ENCODE results near the gene ROR2.
A peak's percentile ranks its signal among the peaks of the same experiment; 100 is the strongest.

The ROR2 gene

DNA sequence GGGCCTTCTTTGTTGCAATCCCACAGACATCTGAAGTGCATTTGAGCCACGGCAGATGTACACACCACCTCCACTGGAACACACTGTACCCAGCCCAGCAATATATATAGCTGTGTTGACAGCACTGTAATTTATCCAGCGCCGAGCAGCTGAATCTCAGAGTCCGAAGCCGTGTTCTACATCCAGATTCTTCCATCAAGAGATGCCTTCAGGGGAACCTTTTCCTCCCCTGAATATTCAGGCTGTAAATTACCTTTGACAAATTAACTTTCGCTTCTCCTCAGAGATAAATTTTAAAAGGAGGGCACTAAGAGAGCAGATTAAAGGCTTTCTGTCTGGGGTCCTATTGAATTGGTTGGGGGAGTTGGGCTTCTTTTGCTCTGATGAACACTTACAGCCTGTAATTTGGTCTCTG is 76.4 kb downstream of the ROR2 start:
- DNase-seq (ENCODE audit: low spot score), result no peak

DNA sequence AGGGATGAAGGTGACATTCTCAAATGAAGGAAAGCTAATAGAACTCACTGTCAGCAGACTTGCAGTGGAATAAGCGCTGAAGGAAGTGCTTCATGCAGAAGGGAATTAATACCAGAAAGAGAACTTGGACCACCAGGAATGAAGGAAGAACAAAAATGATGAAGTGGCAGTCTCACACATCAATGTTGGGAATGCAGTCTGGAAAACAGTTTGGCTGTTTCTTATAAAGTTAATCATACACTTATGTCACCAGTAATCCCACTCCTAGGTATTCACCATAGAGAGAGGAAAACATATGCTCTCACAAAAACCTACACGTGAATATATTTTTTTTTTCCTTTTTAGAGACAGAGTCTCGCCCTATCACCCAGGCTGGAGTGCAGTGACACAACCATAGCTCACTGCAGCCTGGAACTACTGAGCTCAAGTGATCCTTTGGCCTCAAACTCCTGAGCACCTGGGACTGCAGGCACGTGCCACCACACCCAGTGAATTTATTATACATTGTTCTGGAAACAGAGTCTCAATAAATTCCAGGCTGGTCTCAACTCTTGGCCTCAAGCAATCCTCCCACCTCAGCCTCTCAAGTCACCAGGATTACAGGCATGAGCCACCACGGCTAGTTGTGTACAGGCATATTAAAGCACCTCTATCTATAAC is 81.2 kb downstream of the ROR2 start:
- DNase-seq (ENCODE audit: low spot score), result no peak

DNA sequence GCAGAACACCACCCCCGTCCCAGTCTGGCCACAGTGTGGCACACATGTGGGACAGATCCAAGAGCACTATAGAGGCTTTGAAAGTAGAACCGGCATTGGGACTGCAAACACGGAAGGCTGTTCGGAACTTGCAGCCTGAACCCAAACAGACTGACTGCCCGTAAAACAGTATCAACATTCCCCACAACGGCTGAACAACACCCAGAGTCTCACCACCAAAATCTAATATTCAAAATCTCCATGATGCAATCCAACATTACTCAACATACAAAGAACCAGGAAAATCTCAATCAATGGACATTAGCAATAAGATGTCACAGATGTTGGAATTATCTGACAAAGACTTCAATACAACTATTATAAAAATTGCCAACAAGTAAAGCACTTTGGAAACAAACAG is 82.3 kb downstream of the ROR2 start:
- DNase-seq (ENCODE audit: low spot score), result no peak

DNA sequence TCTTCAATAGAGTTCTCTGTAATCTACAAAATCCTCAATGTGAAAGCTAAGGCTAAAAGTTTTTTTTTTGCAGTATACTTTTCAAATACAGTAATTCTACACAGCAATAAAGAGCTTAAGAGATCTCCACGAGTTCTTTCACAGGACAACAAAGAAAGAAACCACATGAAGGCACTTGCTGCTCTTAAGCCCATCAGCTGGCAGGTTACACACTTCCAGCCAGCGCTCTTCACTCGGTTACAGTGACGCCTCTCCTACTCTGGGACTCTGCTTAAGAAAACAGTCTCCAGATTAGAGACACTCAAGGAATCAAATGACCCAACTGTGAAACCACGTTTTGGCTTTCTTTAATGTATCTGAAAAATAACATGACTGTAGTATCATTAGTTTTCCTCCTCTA is 85.0 kb downstream of the ROR2 start:
- no peak for DNase-seq (ENCODE audit: low spot score)

DNA sequence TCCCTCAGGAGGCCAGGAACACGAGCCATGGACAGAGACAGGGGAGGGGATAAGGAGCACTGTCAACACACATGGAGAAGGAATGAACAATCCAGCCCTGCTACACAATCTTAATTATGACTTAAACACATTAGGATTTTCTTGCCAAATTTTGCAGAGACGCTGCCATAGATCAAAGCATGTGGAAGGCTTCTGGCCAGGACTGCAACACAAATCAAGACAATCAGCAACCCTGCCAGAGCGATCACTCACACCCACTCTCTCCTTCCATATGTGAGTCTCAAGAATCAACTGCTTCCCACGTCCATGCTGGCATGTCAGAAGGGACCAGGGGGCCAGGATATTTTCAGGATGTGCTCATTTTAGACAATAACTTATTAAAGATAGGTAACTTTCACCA is 85.6 kb downstream of the ROR2 start:
- no peak for DNase-seq (ENCODE audit: low spot score)

DNA sequence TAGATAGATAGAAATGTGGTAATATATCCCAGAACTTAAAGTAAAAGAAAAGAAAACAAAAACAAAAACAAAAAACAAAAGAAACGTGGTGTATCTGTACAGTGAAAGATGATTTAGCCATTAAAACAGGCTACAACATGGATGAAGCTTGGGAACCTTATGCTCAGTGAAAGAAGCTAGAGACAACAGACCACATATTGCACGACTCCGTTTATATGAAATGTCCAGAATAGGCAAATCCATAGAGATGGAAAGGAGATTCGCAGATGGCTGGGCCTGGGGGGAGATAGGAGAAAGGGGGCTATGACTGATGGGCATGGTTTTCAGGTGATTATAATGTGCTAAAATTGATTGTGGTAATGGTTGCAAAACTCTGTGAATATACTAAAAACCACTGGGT is 86.6 kb downstream of the ROR2 start:
- no peak for DNase-seq (ENCODE audit: low spot score)

DNA sequence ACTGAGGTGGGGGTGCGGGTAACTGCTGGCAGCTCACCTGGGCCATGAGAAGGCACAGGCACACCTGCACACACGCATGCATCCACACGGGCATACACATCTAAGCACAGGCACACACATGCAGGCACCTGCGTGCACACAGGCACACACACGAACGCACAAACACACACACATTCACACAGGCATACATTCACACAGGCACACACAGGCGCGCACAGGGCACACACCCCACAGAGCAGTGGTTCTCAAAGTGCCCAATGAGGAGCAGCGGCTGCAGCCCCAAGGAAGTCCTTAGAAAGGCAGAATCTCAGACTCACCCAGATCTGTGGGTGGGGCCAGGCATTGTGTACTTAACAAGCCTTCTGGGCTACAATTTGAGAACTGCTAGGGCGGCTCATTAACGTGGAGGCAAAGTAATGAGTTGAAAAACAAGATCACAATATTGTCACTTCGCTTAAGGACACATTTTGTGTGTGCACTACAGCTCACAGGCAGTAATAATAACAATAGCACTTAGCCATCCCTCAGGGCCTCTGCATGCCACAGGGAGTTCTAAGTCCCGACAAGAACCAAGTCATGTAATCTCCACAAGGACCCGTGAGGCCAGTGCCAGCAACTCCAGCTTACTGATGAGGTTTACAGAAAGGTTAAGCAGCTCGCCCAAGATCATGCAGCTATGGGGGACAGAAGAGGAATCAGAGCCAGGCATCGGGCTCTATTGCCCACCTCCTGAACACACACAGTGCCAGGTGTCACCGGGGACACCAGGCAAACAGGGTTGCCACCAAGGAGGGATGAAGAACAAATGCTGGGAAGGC is 91.6 kb downstream of the ROR2 start:
- DNase-seq (ENCODE audit: low spot score), result no peak

DNA sequence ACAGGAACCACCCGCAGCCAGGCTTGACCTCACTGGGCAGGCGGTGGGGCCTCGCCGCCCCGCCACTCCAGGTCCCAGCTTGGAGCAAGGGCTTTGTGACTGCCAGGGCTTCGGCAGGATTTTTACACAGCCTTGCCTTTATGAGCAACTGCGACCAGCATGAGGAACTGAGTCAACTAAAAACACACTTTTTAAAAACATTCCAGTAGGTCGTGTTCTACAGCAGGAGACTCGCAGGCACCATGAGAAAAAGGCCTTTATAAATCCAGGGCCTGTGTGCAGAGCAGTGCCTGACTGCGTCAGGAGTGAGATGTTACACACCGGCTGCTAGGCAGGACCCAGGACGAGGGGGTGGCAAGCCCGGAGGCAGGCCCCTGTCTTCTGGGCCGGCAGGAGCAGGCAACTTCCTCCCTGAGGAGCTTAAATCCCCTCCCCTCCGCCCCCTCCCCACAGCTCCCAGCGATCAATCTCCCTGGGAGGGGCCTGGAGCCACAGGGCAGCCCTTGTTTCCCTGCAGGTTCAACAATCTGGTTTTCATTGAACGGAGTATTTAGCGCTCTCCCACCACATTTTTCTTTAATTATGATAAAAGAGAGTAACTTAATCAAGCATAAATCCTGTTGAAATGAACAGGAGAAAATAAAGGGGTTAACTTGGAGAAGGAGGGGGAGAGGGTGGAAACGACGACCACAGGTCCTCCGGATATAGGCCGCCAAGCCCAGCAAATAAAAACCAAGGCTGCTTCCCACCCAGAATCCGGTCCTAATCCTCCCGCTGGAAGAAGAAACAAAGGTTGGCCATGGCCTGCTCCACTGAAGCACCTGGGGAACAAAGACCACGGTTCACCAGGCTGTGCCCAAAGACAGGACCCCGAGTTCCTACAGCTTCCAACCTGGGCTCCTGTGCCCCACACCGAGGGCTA is 92.5 kb downstream of the ROR2 start:
- DNase-seq (ENCODE audit: low spot score), result no peak

DNA sequence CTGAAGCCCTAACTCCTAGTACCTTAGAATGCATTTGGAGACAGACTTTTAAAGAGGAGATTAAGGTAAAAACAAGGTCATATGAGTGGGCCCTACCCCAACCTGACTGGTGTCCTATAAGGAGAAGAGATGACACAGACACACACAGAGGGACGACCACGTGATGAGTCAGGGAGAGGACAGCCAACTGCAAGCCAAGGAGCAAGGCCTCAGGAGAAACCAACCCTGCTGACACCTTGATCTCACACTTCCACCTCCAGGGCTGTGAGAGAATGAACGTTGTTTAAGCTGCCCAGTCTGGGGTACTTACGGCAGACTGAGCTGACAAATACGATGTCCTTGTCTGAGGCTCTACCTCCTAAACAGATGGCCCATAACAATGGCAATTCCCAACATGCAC is 93.6 kb downstream of the ROR2 start:
- DNase-seq (ENCODE audit: low spot score), result no peak

DNA sequence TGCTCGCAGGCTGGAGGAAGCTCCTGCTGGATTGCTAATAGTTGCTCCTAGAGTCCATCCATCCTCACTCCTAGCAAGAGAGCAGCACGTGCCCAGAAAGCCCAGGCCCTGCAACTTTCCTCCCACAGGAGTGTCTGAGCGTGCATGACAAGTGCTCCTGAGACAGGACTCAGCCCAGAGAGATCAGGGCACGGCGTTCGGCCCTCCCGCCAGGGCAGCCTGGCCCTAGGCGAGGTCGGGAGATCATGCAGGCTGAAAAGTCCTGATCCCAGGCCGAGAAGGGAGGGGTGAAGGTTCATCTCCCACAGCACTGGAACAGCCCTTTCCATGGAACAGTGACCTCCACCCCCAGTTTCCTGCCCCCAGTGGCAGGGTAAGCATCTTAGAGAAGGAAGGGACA is 94.8 kb downstream of the ROR2 start:
- DNase-seq (ENCODE audit: low spot score), result no peak

DNA sequence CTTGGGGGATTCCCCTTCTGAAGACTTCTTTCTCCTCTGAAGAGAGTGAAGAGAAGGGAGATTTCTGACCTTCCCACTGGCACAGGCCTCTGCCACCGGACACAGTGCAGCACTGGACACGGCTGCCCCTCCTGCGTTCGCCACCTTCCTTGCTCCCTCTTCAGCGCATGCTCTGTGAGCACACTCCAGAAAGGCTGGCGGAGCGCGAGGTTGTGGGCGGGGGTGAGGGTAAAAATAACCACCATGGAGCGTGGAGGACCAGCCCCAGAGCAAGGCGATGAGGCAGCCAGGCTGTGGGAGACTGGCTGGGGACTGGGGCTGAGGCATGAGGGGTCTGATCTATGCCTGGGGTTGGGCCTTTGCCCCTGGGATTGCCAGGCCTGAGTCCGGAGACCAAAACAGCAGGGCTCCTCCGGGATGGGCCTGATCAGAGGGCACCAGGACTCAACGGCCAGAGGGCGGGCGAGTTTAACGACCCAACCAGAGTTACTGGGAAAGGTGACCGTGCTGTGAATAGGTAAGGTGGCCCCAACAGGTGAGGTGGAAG is 97.2 kb downstream of the ROR2 start:
- DNase-seq (ENCODE audit: low spot score), result no peak

DNA sequence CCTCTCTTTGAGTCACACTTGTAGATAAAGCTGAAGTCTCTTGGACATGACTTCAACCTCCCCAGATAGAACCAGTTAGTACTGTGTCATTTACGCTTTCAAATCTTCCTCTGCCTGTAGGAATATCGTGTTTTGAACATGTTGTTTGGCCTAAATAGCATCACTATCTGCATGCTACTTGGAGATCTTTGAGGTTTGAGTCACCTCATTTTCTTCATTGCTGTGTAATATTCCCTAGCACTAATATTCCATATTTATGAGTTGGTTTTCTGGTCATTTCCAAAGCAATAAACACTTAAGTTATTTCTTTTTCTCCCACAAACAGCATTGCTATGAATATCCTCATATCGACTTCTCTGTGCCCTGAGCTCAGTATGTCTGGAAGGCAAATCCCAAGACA is 100.3 kb downstream of the ROR2 start:
- no peak for DNase-seq (ENCODE audit: low spot score)

DNA sequence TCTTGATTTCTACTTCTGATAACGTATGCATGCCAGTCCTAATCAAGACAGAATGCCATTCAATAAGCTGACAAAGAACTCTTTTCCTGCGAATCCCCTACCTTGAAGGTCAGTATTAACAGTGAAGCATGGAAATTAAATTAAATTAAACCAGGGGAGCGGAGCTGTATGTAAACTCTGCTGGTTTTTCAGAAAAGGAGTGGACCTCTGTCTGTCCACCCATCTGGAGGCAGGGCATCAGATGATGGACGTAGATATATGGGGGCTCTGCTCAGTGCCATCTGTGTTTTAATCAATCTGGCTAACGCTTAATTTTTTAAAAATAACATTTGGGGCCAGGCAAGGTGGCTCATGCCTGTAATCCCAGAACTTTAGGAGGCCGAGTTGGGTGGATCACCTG is 101.9 kb downstream of the ROR2 start:
- DNase-seq (ENCODE audit: low spot score), result no peak

DNA sequence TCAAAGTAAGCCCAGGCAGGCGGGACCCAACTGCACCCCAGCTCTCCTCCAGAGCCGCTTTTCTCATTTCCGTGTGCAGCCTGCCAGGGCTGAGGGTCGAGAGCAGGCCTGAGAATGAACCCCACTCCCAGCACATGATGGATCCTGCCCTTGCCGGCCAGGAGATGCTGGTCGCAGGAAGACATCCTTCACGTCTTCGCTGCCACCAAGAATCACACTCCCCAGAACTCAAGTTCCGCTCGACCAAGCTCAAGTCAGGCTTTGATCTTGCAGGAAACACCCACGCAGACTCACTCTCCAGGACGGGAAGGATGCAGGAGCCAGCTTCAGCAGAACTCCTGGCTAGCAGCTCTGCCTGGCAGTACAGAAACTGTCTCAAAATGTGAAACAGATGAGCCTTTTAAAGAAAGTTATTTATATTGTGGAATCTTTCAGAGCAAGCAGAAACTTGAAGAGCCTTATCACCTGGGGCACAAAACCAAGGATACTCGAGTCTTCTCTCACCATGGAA is 102.4 kb downstream of the ROR2 start:
- peak; percentile 59 for DNase-seq (ENCODE audit: low spot score)

DNA sequence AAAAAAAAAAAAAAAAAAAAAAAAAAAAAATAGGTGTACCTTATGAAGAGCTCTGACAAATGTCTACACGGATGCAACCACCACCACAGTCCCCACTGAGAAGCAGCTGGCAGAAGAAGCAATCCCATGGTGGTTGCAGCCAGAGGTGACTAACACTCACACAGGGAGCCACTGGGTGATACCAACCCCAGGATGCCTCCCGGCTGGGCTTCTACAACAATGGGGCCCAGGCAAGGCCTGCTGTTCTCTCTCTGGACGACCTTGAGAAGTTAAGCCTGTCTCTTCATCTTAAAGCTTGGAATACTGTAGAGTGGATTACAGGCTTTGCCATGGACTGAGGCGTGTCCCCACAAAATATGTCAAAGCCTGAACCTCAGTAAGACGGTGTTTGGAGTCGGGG is 104.1 kb downstream of the ROR2 start:
- no peak for DNase-seq (ENCODE audit: low spot score)

DNA sequence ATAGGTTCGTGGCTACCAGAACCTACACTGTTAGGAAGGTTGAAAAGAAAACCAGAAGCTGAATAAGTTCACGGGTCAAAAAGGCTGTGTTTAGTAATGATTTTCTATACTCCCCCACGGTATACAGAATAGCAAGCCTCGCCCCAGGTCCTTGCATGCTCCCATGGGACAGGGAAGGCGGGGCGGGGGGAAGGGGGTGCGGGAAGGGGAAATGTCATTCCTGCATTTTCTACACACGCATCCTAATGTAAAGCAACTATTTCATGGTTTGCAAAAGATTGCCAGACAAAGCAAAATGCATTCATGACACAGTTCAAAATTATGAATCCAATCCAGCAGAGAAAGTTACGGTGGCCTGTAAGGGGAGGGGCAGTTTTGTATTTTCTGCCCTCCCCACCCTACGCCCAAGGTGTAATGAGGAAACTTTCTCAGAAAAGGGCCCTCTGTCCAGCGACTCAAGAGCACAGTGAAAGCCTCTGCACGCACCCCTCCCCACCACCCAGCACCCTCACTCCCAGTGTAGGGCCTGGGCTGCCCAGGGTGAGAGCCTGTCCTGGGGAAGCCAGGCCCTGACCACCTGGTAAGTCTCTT is 105.2 kb downstream of the ROR2 start:
- DNase-seq (ENCODE audit: low spot score), result no peak

DNA sequence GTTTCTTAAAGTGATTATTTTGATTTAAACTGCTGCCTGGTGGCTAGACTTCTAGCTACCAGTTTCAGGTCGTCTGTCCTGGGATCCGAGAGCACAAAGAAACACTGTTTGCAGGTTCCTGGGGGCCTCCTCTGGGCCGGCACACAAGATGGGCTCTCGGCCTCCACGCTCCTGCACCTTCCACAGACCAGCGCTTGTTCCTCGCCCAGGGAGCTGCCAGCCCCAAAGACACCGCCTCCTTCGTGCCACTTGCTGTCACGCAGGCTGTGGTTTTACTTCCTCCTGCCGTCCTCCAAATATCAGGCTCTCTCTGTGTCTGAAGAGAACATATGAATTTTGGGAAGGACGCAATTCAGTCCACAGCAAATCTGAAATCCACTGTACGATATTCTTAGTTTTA is 105.8 kb downstream of the ROR2 start:
- no peak for DNase-seq (ENCODE audit: low spot score)

DNA sequence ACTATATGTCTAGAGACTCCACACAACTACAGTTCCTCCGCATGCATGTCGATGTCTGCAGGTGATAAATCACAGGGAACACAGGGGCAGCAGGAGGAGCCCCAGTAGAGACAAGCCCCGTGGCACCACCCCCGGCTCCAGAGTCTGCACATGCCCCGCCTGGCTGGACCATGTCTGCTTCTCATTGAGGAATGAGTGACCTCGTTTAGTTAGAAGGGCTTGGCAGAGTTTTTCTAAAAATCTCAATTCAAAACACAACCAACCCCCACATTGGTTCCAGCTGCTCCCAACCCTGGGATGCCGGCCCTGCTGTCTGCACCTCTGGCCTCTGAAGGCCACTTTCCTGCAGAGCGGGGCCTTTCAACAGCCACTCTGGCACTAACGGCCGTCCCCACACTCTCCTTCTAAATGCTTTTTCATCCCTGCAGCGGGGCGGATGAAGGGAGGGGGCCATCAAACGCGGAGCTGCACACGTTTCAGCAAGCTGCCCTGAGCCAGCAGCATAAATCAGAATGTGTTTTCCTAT is 106.3 kb downstream of the ROR2 start:
- DNase-seq (ENCODE audit: low spot score), result no peak

DNA sequence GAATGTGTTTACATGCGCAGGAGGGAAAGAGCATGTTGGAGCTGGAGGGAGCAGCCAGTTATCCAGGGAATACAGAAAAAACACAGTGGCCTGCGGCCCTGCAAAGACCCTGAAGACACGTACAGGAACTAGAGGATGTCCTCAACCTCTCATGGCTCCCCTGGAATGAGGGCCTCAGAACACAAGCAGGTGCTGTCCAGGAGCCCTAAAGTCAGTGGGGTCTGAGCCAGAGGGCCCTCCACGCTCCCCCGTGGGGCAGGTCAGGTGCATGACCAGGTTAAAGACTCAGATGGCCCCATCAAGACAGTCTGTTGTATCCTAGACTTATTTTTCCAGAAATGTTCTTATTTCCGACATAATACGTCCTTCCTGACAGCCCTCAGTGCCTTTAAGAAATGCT is 106.9 kb downstream of the ROR2 start:
- no peak for DNase-seq (ENCODE audit: low spot score)

DNA sequence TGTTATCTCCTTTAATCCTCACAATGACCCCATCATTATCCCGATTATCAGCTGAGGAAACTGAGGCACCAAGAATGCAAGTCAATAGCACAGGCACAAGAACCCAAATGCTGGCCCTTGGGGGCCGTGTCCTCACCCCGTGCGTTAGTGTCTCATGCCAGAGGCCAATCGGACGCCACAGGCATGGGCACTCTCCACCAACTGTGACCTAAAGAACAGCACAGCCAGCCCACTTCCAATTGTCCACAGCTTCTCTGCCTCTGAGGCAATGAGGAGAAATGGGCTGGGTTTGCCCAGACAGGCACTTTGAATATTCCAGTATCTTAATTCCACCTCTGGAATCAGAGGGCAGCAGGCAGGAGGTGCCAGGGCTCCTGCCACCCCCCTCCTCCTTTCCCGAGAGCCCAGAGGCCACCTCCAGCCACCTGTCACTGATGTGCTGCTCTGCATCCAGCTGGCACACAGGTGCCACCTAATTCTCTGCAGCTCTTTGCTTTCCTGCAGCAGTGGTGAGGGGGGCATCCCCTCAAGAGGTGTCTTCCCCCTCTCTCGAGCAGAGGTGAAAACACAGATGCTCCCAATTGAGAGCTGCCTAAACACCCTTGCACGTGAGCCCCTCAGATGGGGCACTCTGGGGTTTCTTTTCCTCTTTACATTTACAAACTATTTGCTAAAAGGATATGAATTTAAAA is 107.5 kb downstream of the ROR2 start:
- DNase-seq (ENCODE audit: low spot score), result no peak

DNA sequence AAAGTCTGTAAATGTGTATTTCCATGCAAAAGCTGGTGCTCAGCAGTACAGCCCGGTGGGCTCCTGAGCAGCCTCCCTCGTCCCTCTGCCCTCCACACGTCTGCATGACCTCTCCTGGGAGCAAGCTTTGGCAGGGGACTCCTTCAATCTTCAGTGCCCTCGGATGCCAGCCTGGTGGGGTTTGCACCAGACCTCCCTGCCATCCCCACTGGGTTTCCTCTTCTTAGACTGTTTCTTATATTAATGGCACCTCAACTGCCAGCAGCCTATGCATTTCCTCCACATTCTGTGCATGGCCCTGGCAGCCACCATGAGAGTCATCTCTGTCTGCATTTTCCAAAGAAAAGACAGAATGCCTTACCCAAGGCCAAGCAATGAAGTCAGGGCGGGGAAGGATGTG is 108.4 kb downstream of the ROR2 start:
- DNase-seq (ENCODE audit: low spot score), result no peak

Data from COLO829 (cell line).